GM18511 (cell line): ENCODE data around the gene KCNJ9.
A peak's percentile ranks its signal among the peaks of the same experiment; 100 is the strongest.

Source experiments
- ATAC-seq: cut with Tn5 transposase; IDR thresholded peaks from one replicate; pipeline ENCODE4 v1.9.1; 2021; ENCODE audit warnings: mild to moderate bottlenecking, moderate library complexity; ENCODE audit not compliant: unreplicated experiment

KCNJ9 gene

DNA sequence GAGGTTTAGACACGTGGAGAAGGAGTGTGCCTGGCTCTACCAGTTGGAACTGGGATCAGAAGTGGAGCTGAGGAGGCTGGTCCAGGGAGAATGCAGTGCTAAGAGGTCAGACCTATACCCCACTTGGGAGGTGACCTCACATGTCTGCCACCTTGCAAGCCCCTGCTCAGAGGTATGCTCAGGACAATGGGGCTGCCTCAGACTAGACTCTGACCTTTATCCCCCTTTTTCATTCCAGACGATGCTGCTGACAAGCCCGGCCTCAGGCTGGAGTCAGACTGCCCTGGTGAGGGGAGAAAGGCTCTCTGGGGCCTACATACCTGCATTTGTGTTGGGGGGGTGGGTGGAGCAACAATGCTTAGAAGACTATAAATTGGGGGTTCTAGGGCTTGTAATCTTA is 16.6 kb upstream of the KCNJ9 start:
- ATAC-seq: no peak

DNA sequence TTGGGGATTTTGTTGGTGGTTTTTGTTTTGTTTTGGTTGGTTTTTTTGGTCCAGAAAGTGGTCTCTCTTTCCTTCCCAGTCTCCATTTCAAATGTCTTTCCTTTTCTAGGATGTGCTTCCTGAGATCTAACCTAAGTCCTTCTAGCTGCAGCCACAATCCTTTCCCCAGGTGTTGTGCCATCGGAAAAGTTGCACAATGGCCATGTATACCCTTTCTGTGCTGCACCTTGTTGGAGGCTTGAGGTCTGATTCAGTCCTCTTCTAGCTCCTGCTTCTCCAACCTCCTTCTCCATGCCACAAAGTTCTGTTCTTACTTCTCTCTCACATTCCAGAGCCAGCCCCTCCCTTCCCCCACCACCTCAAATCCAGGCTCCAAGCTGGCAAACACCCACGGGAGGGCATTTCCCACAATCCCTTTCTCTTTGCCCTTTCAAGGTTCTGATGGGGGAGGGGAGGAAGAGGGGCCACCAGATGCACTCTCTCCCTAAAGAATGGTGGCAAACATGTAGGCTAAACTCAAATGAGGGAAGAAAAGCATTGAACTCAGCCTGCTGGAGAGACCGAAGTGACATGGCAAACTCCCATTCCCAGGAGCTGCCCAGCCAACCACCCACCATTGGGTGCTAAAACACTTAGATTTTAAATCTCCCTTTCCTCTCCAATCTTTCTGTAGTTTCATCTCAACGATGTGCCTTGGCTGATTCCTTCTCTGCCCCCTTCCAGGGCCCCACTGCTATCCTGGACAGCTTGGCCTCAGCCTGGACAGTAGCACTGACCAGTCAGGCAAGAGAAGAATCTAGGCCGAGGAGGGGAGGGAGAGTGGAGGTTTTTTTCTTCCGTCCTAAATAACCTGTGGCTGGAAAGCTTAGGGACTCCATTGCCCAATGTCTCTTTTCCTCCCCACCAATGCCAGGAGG is 14.3 kb upstream of the KCNJ9 start:
- ATAC-seq: no peak

DNA sequence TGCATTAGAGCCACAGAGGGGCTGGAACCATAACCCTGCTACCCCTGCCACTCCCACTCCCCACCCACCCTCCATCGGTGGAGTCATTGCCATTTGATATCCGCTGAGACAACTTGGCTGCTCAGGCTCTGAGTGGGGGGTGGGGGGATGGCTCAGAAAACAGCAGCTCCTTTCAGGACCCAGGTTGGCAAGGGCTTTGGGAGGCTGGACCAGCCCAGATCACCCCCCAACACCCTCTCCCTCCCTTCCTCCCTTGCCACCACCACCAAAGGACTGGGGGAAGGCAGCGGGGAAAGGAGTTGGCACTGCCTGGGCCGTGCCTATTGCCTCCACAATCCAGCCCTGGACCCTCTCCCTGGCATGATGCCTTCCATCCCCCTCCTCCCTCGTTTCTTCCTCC is 13.1 kb upstream of the KCNJ9 start:
- no peak for ATAC-seq

DNA sequence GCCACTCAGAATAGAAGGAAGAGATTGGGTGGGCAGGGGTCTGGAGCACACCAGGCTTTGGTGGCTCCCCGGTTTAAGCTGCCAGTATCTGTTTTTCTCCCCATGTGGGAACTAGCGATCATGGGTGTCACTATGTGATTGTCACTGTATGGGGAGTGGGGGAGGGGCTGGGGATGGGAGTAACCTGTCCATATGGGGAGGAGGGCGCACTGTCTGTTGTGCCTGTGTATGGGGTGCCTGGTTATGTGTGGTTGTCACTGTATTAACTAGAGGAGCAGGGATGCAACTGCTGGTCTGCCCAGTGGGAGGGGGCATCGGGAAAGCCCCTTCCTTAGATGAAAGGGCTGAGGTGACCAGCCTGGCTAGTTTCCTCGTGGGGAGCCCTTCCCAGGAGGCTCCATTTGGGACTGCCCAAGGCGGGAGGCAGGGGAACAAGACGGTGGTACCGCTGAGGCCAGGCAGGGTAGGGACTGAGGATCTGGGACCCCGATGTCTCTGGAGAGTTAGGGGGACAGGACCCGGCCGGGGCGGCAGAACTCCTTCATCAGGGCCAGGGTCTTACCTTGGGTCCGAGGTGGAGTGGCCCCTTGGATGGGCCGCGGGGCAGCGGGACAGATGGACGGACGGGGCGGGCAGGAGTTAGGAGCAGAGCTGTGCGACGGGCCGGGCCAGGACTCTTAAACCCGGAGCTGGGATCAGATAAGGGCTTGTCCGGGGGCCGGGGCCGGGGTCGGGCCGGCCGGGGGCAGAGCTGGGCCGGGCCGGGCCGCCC is 11.7 kb upstream of the KCNJ9 start, which contains the start of gene KCNJ10:
Gene KCNJ10 (minus strand): TSS at position 701 of the 772 bp plus-strand sequence. CDS start 27,628 bp downstream, outside the sequence.
- no peak for ATAC-seq

DNA sequence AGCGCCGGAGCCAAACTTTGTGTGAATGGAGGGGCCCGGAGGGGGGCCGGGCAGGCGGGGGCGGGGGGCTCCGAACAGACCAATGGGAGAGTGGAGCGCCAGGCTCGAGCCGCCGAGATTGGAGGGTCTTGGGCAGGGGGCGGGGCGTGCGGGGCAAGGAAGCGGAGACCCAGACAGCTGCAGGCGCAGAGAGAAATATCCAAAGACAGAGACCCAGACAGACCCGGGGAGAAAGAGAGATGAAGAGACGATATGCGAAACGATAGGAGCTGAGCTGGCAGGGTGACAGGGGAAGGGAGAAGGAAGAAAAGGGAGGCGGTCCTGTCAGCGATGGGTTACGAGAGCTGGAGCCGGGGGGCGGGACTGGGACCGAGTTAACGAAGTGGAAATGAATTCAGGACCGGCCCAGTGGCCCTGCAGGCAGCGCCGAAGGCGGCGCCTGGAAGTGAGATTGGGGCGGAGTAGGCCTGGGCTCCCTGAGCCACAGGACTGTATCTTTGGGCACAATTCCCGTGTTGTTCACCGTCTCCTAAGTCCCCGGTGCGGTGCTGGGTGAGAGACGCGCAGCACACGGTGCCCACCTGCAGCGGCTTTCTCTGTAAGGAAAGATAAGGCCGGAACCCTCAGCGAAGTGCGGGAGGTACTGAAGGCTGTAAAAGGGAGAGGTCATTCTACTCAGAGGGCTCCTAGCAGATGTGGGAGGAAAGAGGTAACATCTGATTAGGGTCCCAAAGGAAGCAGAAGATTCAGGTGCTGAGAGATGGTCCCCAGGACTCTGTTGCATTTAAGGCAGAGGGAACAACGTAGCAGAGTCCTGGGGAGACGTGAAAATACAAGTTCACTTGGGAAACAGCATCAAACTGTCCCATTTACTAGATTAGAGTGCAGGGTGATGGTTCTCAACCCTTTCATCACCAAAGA is 10.8 kb upstream of the KCNJ9 start:
- no peak for ATAC-seq

DNA sequence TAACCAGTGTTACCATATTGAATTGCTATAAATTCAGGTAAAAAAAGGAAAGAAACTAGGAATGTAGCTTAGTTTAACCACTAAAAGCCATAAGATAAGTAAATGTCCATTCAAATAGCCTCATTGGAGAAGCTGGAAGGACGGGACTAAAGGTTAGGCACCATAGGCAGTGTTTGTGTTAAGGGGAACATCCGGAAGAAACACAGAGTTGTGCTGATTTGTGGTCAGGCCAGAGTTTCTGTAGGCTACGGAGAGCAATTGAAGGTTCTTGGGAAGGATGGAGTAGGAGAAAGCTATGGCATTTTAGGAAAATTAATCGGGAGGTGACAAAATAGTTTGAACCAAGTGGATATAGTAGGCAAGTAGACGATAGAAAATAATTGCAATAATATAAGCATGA is 10.0 kb upstream of the KCNJ9 start:
- no peak for ATAC-seq

DNA sequence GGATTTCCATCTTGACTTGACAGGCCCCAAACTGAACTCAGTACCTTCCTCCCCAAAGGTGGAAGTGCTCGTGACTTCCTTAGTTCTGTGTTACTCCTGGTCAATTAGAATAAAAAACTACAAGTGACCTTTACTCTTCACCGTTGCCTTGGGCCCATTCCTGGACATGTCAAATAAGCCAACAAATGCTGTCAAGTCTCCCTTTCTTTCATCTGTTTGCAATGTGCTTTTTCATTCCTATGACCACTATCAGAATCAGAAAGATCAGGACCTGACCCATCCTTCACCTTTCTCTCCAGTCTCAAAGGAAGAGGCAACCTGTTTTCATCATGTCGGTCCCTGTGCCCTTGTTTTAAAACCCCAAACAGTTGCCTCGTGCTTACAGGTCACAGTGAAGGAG is 6.5 kb upstream of the KCNJ9 start:
- no peak for ATAC-seq

DNA sequence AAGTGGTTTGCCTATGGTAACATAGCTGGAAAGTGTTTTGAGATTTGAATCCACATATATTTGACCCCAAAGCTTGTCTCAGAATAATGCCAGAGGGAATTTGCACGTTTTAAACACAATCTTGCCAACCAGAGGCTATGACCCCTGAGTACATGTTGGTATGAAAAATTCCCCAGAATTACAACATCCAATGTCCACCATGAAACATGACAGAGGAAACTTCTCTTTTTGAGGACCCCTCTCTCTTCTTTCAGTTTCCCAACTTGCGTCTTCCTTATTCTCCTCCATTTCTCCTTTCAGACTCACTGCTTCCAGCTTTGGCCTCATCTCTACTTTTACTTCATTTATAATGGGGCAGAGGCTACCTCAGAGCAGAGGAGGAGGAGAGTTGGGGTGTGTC is 5.5 kb upstream of the KCNJ9 start:
- ATAC-seq: no peak

DNA sequence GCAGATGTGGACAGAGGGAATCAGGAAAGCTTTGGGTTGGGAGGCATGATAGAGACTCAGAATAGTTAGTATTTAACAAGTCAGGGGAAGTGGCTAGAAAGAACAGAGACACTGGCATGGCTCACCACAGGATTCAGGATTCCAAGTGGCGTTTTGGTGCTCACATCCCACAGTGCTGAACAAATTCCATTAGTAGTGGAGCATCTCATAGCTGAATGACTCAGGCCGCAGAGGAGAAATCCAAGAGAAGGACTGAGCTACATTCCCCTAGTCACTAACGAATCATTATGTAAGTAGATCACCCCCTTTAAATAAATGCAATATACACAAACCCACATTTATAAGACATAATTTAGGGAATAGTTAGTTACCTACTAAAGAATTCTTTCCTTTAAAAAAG is 5.0 kb upstream of the KCNJ9 start:
- no peak for ATAC-seq

DNA sequence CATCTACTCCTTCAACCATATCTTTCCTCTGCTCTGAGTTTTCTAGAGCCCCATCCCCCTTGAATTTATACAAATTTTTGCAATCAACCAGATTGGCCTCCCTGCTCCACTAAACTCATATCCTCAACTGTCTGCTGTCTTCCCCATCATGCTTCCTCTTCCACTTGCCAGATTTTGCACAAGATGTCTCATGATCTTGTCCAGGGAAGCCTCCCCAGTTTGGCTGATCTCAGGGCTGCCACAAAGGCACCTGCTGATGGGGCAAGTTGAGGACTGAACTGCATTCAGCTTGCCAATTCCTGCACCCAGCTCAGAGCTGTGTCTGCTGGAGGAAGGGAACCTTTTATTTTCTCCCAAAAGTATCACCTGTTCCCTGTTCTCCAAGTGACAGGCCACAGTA is 3.9 kb upstream of the KCNJ9 start:
- ATAC-seq: no peak

DNA sequence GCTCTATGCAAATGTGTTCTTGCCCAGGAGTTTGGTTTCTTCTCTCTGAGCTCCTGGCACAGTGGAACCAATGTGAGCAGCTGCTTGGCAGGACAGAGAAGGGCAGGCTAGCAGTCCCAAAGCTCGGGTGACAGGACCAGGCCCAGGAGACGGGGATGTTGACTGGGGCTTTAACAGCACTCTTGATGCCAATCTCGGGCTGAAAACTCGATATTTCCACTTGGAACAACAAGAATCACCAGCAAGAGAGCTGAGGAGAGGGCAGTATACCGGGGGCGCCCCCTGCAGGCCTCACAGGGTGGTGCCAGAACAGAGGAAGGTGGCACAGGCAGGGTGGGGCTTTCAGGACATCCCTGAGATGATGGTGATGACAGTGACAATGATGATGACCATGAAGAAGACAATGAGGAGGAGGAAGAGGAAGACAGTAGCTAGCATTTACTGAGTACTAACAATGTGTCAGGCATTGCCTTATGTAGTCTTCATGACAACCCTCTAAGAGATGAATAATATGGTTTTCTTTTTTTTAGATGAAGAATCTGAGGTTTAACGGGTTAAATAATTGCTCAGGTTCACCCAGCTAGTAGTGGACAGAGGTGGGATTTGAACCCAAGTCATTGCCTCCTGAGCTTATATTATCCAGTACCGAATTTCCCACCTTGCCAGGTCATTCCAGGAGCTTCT is 2.7 kb upstream of the KCNJ9 start:
- ATAC-seq: peak; percentile 65

DNA sequence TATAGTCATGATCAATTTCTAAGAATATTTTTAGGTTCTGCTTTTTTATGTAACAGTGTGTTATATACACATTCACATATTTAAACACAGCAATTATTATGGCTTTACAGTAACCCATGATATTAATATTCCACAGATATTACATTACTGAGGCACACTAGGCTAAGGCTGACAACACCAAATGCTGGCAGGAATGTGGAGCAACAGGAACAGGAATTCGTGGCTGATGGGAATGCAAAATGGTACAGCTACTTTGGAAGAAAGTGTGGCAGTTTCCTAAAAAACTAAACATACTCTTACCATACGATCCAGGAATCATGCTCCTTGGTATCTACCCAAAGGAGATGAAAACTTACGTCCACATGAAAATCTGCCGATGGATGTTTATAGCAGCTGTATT is 1.9 kb upstream of the KCNJ9 start:
- no peak for ATAC-seq

DNA sequence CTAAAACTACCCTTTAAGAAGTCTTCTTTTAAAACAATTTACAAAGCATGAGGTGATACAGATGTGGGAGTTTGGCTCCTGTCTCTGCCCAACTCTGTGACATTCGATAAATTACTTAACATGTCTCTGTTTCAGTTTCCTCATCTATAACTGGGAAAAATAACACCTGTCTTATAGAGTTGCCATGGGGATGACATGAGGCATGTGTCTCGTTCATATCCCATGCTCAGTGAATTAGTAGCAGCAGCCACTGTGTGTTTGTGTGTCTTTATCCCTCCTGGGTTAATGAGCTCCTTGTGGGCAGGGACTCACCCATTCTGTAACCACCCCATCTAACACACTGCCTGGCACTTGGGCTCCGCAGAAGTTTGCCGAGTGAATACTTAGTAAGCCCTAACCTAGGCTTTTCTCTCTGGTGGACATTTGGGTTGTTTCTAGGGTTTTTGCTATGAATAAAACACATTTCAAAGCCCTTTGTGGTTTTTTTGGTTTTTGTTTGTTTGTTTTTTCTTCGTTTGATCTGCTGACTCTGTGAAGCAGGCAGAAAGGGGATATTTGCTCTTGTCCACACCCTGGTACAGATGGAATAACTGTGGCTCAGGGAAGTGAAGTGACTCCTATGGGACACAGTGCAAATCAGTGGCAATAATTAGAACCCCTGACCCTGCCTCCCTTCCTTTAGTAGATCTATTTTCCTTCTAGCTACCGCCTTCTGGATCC is 797 bp upstream of the KCNJ9 start:
- ATAC-seq: no peak

DNA sequence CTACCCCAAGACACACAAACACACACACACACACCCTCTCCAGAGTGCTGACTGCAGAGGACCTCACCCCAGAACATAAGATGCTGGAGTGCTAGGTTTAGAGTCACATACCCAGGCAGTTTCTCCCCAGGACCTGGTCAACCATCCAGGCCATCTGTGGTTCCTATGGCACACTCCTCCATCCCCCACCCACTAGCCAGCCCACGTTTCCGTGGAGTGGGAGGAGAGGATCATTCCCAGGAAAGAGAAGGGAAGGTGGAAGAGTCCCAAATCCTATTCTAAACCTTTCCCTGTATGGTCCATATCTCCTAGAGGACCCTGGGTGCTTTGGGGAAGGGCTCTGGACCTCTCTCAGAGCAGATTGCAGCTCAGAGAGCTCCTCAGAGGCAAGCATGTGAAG is 1.1 kb downstream of the KCNJ9 start:
- no peak for ATAC-seq

DNA sequence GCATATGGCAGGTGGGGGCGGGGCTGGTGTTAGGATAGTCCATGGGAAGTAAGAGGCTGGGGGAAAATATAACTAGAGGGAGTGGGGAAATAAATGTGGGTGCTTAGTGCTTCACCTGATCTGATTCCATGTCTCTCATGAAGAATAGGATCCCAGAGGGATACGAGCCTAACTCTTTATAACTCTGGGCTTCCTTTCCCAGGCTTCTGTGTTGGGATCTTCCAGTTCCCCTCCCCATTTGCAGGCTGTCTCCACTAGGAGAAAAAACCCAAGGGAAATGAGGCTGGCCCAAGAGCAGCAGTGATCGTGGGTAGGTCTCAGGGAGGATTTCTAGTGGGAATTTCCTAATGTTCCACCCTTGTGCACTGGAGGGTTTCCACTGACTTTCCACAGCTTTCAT is 1.6 kb downstream of the KCNJ9 start:
- no peak for ATAC-seq

DNA sequence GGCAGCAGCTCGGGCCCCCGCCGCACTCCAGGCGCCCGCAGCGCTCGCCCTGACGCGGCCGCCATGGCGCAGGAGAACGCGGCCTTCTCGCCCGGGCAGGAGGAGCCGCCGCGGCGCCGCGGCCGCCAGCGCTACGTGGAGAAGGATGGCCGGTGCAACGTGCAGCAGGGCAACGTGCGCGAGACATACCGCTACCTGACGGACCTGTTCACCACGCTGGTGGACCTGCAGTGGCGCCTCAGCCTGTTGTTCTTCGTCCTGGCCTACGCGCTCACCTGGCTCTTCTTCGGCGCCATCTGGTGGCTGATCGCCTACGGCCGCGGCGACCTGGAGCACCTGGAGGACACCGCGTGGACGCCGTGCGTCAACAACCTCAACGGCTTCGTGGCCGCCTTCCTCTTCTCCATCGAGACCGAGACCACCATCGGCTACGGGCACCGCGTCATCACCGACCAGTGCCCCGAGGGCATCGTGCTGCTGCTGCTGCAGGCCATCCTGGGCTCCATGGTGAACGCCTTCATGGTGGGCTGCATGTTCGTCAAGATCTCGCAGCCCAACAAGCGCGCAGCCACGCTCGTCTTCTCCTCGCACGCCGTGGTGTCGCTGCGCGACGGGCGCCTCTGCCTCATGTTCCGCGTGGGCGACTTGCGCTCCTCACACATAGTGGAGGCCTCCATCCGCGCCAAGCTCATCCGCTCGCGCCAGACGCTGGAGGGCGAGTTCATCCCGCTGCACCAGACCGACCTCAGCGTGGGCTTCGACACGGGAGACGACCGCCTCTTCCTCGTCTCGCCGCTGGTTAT is 2.8 kb downstream of the KCNJ9 start:
- peak; percentile 85 for ATAC-seq

DNA sequence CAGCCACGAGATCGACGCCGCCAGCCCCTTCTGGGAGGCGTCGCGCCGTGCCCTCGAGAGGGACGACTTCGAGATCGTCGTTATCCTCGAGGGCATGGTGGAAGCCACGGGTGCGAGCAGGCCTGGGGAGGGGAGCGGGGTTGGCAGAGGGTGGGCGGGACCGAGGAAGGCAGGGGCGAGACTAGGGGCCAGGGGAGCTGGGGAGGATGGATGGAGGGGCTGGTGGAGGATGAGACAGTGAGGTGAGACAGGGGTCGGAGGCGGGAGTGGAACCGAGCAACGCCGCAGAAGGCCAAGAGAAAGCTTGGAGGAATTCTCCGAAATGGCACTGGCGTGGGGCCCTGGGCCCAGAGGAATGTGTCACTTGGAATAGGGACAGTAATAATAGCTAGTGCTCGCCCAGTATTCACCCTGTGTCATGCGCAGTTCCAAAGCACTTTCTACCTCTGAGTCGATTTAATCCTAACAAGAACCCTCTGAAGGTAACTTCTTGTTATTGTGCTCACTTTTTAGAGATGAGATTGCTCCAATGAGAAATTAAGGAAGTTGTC is 3.5 kb downstream of the KCNJ9 start:
- no peak for ATAC-seq

DNA sequence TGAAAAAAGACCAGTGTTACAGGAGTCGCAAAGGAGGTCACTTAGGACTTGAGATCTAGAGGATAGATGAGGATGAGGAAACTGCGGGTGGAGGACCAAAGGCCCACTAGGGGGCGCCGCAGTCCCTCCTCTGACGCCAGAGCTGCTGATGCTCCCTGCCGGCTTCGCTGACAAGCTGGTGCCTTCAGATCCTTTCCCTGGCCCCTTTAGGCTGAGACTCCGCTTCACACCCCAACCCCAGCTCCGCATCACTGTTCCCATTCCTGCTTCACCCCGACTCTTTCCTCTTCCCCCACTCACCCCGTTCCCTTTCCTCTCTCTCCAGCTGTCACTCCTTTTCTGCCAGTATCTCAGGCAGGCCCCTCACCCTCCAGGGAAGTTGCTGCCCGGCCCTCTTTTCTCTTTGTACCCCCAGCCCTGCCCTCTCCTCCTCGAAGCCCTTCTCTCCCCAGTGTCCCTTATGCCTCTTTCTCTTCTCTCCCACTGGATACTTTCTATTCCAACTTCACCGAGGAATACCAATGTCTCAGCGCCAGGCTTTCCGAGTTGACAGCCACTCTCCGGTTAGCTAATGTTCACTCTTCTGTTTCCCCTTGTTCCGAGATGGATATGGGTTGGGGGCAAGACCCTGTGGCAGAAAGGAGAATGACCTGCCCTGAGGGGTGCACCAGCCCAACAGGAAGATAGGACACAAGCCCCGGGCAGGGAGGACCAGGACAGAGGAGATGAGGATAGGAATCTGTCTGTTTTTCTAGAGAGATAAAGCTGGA is 4.5 kb downstream of the KCNJ9 start:
- ATAC-seq: no peak
